Peyer's patch (tissue), 4 donors: Measurements from ENCODE around the gene TSPEAR. TPM values are rescaled to one million over a fixed set of nuclear protein-coding genes. Genes with fewer than 3 reads are reported as not detected.

ENCODE experiments used
- DNase-seq, 3 donors: peaks; one replicate each; pipeline ENCODE4 v3.0.0-alpha.2; 2017 to 2019
- H3K27ac ChIP-seq, 4 donors: fragments of 200-600 bp; sonication (generic); one replicate each; pipeline ENCODE4 v1.5.1; 2016 to 2019
- H3K27me3 ChIP-seq, 2 donors: fragments of 200-600 bp; sonication (generic); one replicate each; pipeline ENCODE4 v1.5.1; 2019
- H3K36me3 ChIP-seq, 3 donors: fragments of 200-600 bp; sonication (generic); one replicate each; pipeline ENCODE4 v1.5.1; 2016 to 2019
- H3K4me1 ChIP-seq, 4 donors: fragments of 200-600 bp; sonication (generic); one replicate each; pipeline ENCODE4 v1.5.1; 2016 to 2019
- H3K4me3 ChIP-seq, 4 donors: fragments of 200-600 bp; sonication (generic); 1 replicate in 3 of 4; 2 replicates in 1 of 4; pipeline ENCODE4 v1.5.1; 2016 to 2019; ENCODE audit warnings: mild to moderate bottlenecking in 1 of 4
- H3K9me3 ChIP-seq, 4 donors: fragments of 200-600 bp; sonication (generic); one replicate each; pipeline ENCODE4 v1.5.1; 2016 to 2019; ENCODE audit warnings: mild to moderate bottlenecking in 1 of 4
- POLR2A ChIP-seq, 2 donors: fragments of 450-650 bp; IDR thresholded peaks; one replicate each; pipeline ENCODE4 v1.5.1; 2017; ENCODE audit warnings: antibody characterized with exemption in 2 of 2, mild to moderate bottlenecking in 2 of 2, moderate library complexity in 2 of 2
- total RNA-seq, 4 donors: library from RNA; depleted of rRNA; stranded (reverse); fragments of >200 nt; gene quantifications; one replicate each; pipeline ENCODE4 v1.1.0, GENCODE V29; 2016
- TF ChIP-seq, protein P1 (sequence below), 6 experiments: fragments of 450-650 bp in 4 of 6; fragments of 200-600 bp in 2 of 6; sonication (generic) in 1 of 6; IDR thresholded peaks; one replicate each; pipeline ENCODE4 v1.5.1; 2017 to 2019; ENCODE audit warnings: antibody characterized with exemption in 6 of 6, mild to moderate bottlenecking in 3 of 6, moderate library complexity in 1 of 6

TSPEAR gene
- total RNA-seq, 4 donors from 2014 or later = 0.47 TPM; not detected in 3

DNA sequence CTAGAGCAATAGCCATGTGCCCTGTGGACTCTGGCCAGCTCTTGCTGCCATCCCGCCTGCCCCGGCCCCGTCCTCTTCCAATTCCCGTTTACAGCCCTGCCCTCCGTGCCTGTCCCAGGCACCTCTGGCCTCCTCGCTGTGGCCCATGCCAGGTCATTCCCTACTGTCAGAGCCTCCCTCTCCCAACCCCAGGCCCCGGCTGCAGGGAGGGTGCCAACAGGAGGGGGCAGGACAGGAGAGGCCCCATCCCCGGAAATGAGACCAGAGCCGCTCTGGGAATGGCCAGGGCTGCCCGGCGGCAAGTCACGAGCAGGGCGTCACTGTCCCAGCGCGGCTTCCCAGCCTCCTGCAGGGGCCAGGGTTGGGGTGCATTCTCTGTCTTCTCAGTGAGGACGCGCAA lies 23.5 kb upstream of the TSPEAR start:
- Histone ChIP-seq H3K36me3 (no peaks in the 10 kb centered on the region), H3K4me1 (no peaks in the 10 kb centered on the region), H3K27me3 (no peaks in the 10 kb centered on the region), H3K9me3 (no peaks in the 10 kb centered on the region), H3K27ac (no peak overlapping the region), H3K4me3 (no peak overlapping the region)
- TF ChIP-seq, protein P1, sequence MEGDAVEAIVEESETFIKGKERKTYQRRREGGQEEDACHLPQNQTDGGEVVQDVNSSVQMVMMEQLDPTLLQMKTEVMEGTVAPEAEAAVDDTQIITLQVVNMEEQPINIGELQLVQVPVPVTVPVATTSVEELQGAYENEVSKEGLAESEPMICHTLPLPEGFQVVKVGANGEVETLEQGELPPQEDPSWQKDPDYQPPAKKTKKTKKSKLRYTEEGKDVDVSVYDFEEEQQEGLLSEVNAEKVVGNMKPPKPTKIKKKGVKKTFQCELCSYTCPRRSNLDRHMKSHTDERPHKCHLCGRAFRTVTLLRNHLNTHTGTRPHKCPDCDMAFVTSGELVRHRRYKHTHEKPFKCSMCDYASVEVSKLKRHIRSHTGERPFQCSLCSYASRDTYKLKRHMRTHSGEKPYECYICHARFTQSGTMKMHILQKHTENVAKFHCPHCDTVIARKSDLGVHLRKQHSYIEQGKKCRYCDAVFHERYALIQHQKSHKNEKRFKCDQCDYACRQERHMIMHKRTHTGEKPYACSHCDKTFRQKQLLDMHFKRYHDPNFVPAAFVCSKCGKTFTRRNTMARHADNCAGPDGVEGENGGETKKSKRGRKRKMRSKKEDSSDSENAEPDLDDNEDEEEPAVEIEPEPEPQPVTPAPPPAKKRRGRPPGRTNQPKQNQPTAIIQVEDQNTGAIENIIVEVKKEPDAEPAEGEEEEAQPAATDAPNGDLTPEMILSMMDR (IDR thresholded peaks at IDR 0.05) = no peak
- TF ChIP-seq POLR2A (IDR thresholded peaks at IDR 0.05) = no peak
- DNase-seq = no peak

DNA sequence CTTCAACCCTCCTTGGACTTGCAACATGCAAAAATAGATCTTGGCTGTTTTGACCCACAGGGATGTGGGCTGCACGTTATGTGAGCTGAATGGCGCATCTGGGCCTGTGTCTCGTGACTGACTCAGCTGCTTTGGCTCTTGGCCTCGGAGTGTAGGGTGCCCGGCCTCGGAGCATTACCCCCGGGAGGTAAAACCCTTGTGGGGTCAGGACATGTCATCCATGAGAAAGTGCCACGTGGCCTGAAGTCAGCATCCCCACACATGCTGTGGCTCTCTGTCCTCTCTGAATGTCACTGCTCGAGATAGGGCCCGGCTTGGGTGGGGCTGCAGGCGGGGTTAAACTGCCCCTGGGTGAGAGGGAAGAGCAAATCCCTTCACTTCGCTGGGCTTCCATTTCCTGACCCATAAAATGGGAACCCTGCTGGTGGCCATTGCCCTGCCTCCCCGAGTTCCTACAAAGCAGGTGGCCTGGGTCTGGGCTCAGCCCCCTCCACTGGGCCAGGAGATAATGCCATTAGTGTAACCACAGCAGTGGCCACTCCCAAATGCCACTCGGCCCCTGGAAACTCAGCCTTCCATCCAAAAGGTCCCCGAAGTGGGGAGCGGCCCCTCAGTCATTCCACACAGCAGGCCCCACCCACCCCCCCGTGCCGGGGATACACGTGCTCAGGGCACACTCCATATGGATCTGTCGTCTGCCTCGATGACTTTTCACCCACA lies 22.8 kb upstream of the TSPEAR start:
- Histone ChIP-seq H3K4me3 (no peak overlapping the region), H3K36me3 (no peaks in the 10 kb centered on the region), H3K27ac (no peak overlapping the region), H3K4me1 (no peaks in the 10 kb centered on the region), H3K27me3 (no peaks in the 10 kb centered on the region), H3K9me3 (no peaks in the 10 kb centered on the region)
- DNase-seq = no peak
- TF ChIP-seq, protein P1 (IDR thresholded peaks at IDR 0.05) = no peak
- no peak for TF ChIP-seq POLR2A (IDR thresholded peaks at IDR 0.05)

DNA sequence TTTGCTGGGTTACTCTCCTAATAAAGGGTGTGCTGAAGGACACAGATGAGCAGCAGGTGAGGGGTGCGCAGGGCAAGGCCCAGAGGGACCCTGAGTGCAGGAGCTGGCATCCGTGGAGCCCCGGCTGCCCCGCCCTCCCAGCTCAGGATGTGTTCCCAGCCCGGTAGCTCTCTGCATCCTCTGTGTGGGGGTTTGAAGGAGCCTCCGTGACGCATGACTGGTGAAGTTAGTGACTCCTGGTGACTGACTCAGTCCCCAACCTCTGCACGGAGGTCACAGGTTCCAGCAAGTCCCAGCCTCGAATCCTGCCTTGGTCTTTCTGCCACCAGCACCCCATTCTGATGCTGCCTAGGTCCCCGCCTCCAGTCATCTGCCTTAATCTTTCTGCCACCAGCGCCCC lies 21.6 kb upstream of the TSPEAR start:
- TF ChIP-seq, protein P1 (IDR thresholded peaks at IDR 0.05) = no peak
- no peak for TF ChIP-seq POLR2A (IDR thresholded peaks at IDR 0.05)
- no peak for DNase-seq
- Histone ChIP-seq H3K36me3 (no peaks in the 10 kb centered on the region), H3K27me3 (no peaks in the 10 kb centered on the region), H3K27ac (no peak overlapping the region), H3K4me1 (no peaks in the 10 kb centered on the region), H3K4me3 (no peak overlapping the region), H3K9me3 (no peaks in the 10 kb centered on the region)

DNA sequence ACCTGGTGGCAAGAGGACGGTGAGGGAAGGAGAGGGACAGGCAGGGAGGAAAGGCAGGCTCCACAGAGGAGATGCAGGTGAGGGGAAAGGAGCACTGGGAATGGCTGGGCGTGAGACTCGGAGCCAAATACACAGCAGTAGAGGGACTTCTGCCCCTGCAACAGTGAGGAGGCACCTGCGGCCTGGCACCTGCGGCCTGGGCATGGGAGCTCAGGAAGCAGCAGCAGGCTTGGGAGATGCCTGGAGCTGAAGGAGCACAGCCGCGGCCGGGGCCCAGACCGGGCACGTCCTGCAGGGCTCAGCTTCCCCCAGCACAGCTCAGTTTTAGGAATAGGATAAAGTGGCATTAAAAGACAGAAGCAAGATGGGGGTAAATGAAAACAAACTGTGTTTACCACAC lies 20.9 kb upstream of the TSPEAR start:
- TF ChIP-seq POLR2A (IDR thresholded peaks at IDR 0.05) = no peak
- Histone ChIP-seq H3K27ac (no peak overlapping the region), H3K9me3 (no peaks in the 10 kb centered on the region), H3K4me3 (no peak overlapping the region), H3K27me3 (no peaks in the 10 kb centered on the region), H3K4me1 (no peaks in the 10 kb centered on the region), H3K36me3 (no peaks in the 10 kb centered on the region)
- DNase-seq = no peak

DNA sequence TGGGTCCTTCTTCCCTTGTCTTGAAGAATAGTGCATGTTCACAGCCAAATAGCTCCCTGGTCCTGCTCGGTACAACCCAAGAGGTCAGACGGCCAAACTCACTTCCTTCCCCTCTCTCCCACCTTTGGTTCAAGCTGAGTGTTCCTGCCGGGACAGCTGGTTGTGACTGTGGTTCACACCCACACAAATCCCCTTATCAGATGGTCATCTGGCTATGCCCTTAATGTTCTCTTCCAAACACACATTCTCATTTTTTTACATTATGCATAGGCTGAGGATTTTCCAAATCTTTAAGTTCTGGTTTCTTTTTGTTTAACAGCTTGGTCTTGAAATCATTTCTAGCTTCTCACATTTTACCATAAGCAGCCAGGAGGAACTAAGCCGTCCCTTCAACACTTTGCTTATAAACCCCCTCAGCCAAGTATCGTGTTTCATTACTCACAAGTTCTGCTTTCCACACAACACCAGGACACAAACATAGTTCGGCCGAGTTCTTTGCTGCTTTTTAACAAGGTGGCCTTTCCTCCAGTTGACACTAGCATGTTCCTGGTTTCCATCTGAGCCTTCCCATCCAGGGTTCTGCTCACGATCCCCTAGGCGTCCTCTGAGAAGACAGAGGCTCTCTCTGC lies 19.7 kb upstream of the TSPEAR start:
- no peaks in the 10 kb centered on the region for H3K9me3 ChIP-seq
- no peaks in the 10 kb centered on the region for H3K27me3 ChIP-seq
- no peak for TF ChIP-seq POLR2A (IDR thresholded peaks at IDR 0.05)
- TF ChIP-seq, protein P1 (IDR thresholded peaks at IDR 0.05) = no peak
- no peaks in the 10 kb centered on the region for H3K36me3 ChIP-seq
- DNase-seq = no peak
- H3K27ac ChIP-seq = no peak overlapping the region
- H3K4me1 ChIP-seq = no peaks in the 10 kb centered on the region
- H3K4me3 ChIP-seq = no peak overlapping the region

DNA sequence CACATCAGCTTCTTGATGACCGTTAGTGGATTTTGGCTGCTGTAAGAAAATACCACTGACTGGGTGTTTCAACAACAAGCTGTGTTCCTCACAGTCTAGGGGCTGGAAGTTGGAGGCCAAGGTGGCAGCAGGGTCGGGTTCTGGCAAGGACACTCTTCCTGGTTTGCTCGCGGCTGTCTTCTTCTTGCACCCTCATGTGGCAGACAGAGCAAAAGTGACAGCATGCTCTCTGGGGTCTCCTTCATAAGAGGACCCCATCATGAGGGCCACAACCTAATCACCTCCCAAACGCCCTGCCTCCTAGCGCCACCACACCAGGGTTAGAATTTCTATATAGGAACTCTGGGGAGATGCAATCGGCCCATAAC lies 18.6 kb upstream of the TSPEAR start:
- Histone ChIP-seq H3K36me3 (no peaks in the 10 kb centered on the region), H3K4me3 (no peak overlapping the region), H3K27me3 (no peaks in the 10 kb centered on the region), H3K4me1 (no peaks in the 10 kb centered on the region), H3K27ac (no peak overlapping the region), H3K9me3 (no peaks in the 10 kb centered on the region)
- no peak for TF ChIP-seq POLR2A (IDR thresholded peaks at IDR 0.05)
- TF ChIP-seq, protein P1 (IDR thresholded peaks at IDR 0.05) = no peak
- DNase-seq = no peak
